Neural cell (in vitro differentiated cells): ENCODE results near the gene NFIX. TPM values are rescaled to one million over a fixed set of nuclear protein-coding genes. Genes with fewer than 3 reads are reported as not detected.

Source experiments
- H2AFZ ChIP-seq: fragments of 200-600, 300-800 bp; sonication (generic), shearing (Covaris generic); 2 replicates; pipeline ENCODE4 v1.6.0; 2014; ENCODE audit warnings: low read depth, mild to moderate bottlenecking, antibody characterized with exemption, low read length, moderate library complexity
- H3F3A ChIP-seq: fragments of 200-600 bp; shearing (Covaris generic); 2 replicates; pipeline ENCODE4 v1.6.1; 2016; ENCODE audit warnings: mild to moderate bottlenecking, moderate library complexity, mixed read lengths, antibody characterized with exemption, low read length; ENCODE audit not compliant: insufficient read depth, poor library complexity, severe bottlenecking
- H3K27ac ChIP-seq: fragments of 200-600, 300-800 bp; sonication (generic), shearing (Covaris generic); 2 replicates; pipeline ENCODE4 v1.5.1; 2014; ENCODE audit warnings: mild to moderate bottlenecking, low read length, moderate library complexity
- H3K27me3 ChIP-seq: fragments of 300-800, 200-600 bp; sonication (generic), shearing (Covaris generic); 2 replicates; pipeline ENCODE4 v1.6.0; 2014; ENCODE audit warnings: mild to moderate bottlenecking, low read depth, low read length, moderate library complexity; ENCODE audit not compliant: insufficient read depth
- H3K36me3 ChIP-seq: fragments of 300-800, 200-600 bp; sonication (generic), shearing (Covaris generic); 2 replicates; pipeline ENCODE4 v1.5.1; 2014; ENCODE audit warnings: mild to moderate bottlenecking, antibody characterized with exemption, low read length, moderate library complexity; ENCODE audit not compliant: insufficient read depth
- H3K4me2 ChIP-seq: fragments of 300-800, 200-600 bp; sonication (generic), shearing (Covaris generic); 2 replicates; pipeline ENCODE4 v1.6.0; 2014; ENCODE audit warnings: mild to moderate bottlenecking, low read length
- H3K4me3 ChIP-seq: fragments of 300-800, 200-600 bp; sonication (generic), shearing (Covaris generic); 2 replicates; pipeline ENCODE4 v1.5.1; 2014; ENCODE audit warnings: mild to moderate bottlenecking, low read length, moderate library complexity
- H3K79me2 ChIP-seq: fragments of 200-600 bp; shearing (Covaris generic); replicated peaks from 2 replicates; pipeline ENCODE4 v1.6.0; 2014; ENCODE audit warnings: mild to moderate bottlenecking, low read length, moderate library complexity; ENCODE audit not compliant: insufficient read depth
- H3K9ac ChIP-seq: fragments of 300-800, 200-600 bp; sonication (generic), shearing (Covaris generic); 2 replicates; pipeline ENCODE4 v1.6.1; 2016; ENCODE audit warnings: mild to moderate bottlenecking, low read length, mixed read lengths
- H3K9me2 ChIP-seq: fragments of 200-600 bp; shearing (Covaris generic); 2 replicates; pipeline ENCODE4 v1.6.1; 2016; ENCODE audit warnings: mild to moderate bottlenecking, low read length, mixed read lengths; ENCODE audit not compliant: insufficient read depth
- H3K9me3 ChIP-seq: fragments of 200-600, 300-800 bp; sonication (generic), shearing (Covaris generic); 2 replicates; pipeline ENCODE4 v1.6.1; 2016; ENCODE audit warnings: mild to moderate bottlenecking, mixed run types, low read length, moderate library complexity, mixed read lengths
- H4K20me1 ChIP-seq: fragments of 200-600 bp; shearing (Covaris generic); 2 replicates; pipeline ENCODE4 v1.6.1; 2016; ENCODE audit warnings: mild to moderate bottlenecking, mixed run types; ENCODE audit not compliant: insufficient read depth
- CTCF ChIP-seq: fragments of 450-650 bp; IDR thresholded peaks from 2 replicates; pipeline ENCODE4 v1.5.1; 2014; ENCODE audit warnings: antibody characterized with exemption, mild to moderate bottlenecking, moderate library complexity; ENCODE audit not compliant: poor library complexity, severe bottlenecking
- EP300 ChIP-seq: fragments of 450-650 bp; conservative IDR thresholded peaks from 2 replicates; pipeline ENCODE4 v1.6.1; 2014; ENCODE audit warnings: antibody characterized with exemption, mild to moderate bottlenecking, moderate library complexity; ENCODE audit not compliant: poor library complexity, severe bottlenecking
- EZH2 ChIP-seq: fragments of 200-600, 300-800 bp; shearing (Covaris generic), sonication (generic); IDR thresholded peaks from 2 replicates; pipeline ENCODE4 v1.6.1; 2014; ENCODE audit warnings: antibody characterized with exemption, low read length, borderline replicate concordance, mild to moderate bottlenecking; ENCODE audit not compliant: insufficient read depth, poor library complexity, severe bottlenecking
- MXI1 ChIP-seq: fragments of 450-650 bp; conservative IDR thresholded peaks from 2 replicates; pipeline ENCODE4 v1.6.1; 2014; ENCODE audit warnings: antibody characterized with exemption, mild to moderate bottlenecking; ENCODE audit not compliant: poor library complexity, severe bottlenecking
- POLR2AphosphoS5 ChIP-seq: IDR thresholded peaks from 2 replicates; pipeline ENCODE4 v1.6.1; 2012
- RAD21 ChIP-seq: fragments of 450-650 bp; conservative IDR thresholded peaks from 2 replicates; pipeline ENCODE4 v1.6.1; 2014; ENCODE audit warnings: antibody characterized with exemption, mild to moderate bottlenecking, moderate library complexity
- REST ChIP-seq: IDR thresholded peaks from 2 replicates; pipeline ENCODE4 v1.6.1; 2012; ENCODE audit warnings: borderline replicate concordance
- SMC3 ChIP-seq: fragments of 450-650 bp; conservative IDR thresholded peaks from 2 replicates; pipeline ENCODE4 v1.6.1; 2014; ENCODE audit warnings: antibody characterized with exemption, mild to moderate bottlenecking, moderate library complexity; ENCODE audit not compliant: poor library complexity
- TAF1 ChIP-seq: IDR thresholded peaks from 2 replicates; pipeline ENCODE4 v1.6.1; 2012; ENCODE audit warnings: low read depth
- polyA plus RNA-seq: library from polyadenylated mRNA; depleted of rRNA; stranded (reverse); fragments of >200 nt; gene quantifications from 2 replicates; pipeline ENCODE4 v1.2.3, GENCODE V29; 2014

The NFIX gene
- polyA plus RNA-seq, 1 donor from 2014 or later = not detected

GRCh38 chr19:13070425-13071140 lies 75.3 kb downstream of the NFIX start:
- Histone ChIP-seq H3K27ac (no peak overlapping the region), H4K20me1 (no peaks in the 10 kb centered on the region), H3K4me3 (no peak overlapping the region), H3F3A (no peaks in the 10 kb centered on the region), H2AFZ (no peak overlapping the region), H3K79me2 (no peaks in the 10 kb centered on the region), H3K4me2 (no peak overlapping the region), H3K9me3 (no peaks in the 10 kb centered on the region), H3K27me3 (peaks cover 3% of the 10 kb centered on the region), H3K36me3 (no peaks in the 10 kb centered on the region), H3K9me2 (no peaks in the 10 kb centered on the region), H3K9ac (no peak overlapping the region)
- no peak for TF ChIP-seq POLR2AphosphoS5
- TF ChIP-seq CTCF = no peak
- TF ChIP-seq SMC3 = no peak
- no peak for TF ChIP-seq REST
- no peak for TF ChIP-seq EP300
- TF ChIP-seq TAF1 = no peak
- no peak for TF ChIP-seq MXI1
- no peak for TF ChIP-seq EZH2
- TF ChIP-seq RAD21 = no peak

- Histone ChIP-seq H3K4me3 (no peak overlapping the region), H3K27ac (no peak overlapping the region), H3K9me3 (no peaks in the 10 kb centered on the region), H3K79me2 (no peaks in the 10 kb centered on the region), H3K9ac (no peak overlapping the region), H3F3A (no peaks in the 10 kb centered on the region), H2AFZ (no peak overlapping the region), H4K20me1 (no peaks in the 10 kb centered on the region), H3K27me3 (peaks cover 3% of the 10 kb centered on the region), H3K36me3 (no peaks in the 10 kb centered on the region), H3K4me2 (no peak overlapping the region), H3K9me2 (no peaks in the 10 kb centered on the region)
- TF ChIP-seq MXI1 (no peak), REST (no peak), EP300 (no peak), EZH2 (no peak)
Observed at GRCh38 chr19:13071444-13072187, 76.3 kb downstream of the NFIX start.
